NOMO-1 treated with DMSO at 0.1 percent for 48 hours (cell line): ENCODE results near the gene CNGA1.
"Not testable (repeated sequence)": the region's sequence is repeated elsewhere in the genome, so short reads cannot be mapped to it uniquely, and the experiment has no call there.

Source experiments
- DNase-seq: peaks from one replicate; lab custom pipeline; 2025; ENCODE audit not compliant: unreplicated experiment; lab: John Stamatoyannopoulos, UW

Gene CNGA1

GRCh38 chr4:48031802-48032525 is 15.5 kb upstream of the CNGA1 start:
- no peak for DNase-seq

GRCh38 chr4:48030470-48030869 is 14.0 kb upstream of the CNGA1 start:
- no peak for DNase-seq

- no peak for DNase-seq
These were observed 12.2 kb upstream of the CNGA1 start for GRCh38 chr4:48028696-48029095.

GRCh38 chr4:48027653-48028052 is 11.2 kb upstream of the CNGA1 start:
- no peak for DNase-seq

- no peak for DNase-seq
These were observed 8.5 kb upstream of the CNGA1 start for GRCh38 chr4:48025005-48025404.

GRCh38 chr4:48024522-48024921 is 8.0 kb upstream of the CNGA1 start:
- no peak for DNase-seq

- DNase-seq: no peak
These were observed 5.8 kb upstream of the CNGA1 start for GRCh38 chr4:48022192-48022799.

GRCh38 chr4:48021100-48021499 is 4.6 kb upstream of the CNGA1 start:
- no peak for DNase-seq

- no peak for DNase-seq
These were observed 1.6 kb upstream of the CNGA1 start for GRCh38 chr4:48018112-48018511.

- no peak for DNase-seq
These were observed 659 bp upstream of the CNGA1 start for GRCh38 chr4:48017108-48017571.

- no peak for DNase-seq
These were observed 803 bp downstream of the CNGA1 start for GRCh38 chr4:48015678-48016077.

GRCh38 chr4:48015216-48015615 is 1.3 kb downstream of the CNGA1 start:
- DNase-seq: no peak

- no peak for DNase-seq
These were observed 3.7 kb downstream of the CNGA1 start for GRCh38 chr4:48012824-48013223.

- no peak for DNase-seq
These were observed 4.8 kb downstream of the CNGA1 start for GRCh38 chr4:48011722-48012121.

GRCh38 chr4:48010906-48011305 is 5.6 kb downstream of the CNGA1 start:
- not testable (repeated sequence) for DNase-seq

- no peak for DNase-seq
These were observed 8.4 kb downstream of the CNGA1 start for GRCh38 chr4:48008021-48008596.

GRCh38 chr4:48005781-48006180 is 10.7 kb downstream of the CNGA1 start:
- no peak for DNase-seq

GRCh38 chr4:48003568-48003967 is 12.9 kb downstream of the CNGA1 start:
- not testable (repeated sequence) for DNase-seq

- DNase-seq: no peak
These were observed 14.2 kb downstream of the CNGA1 start for GRCh38 chr4:48002267-48002666.

- no peak for DNase-seq
These were observed 20.5 kb downstream of the CNGA1 start for GRCh38 chr4:47996021-47996420.

GRCh38 chr4:47992475-47992874 is 24.0 kb downstream of the CNGA1 start:
- not testable (repeated sequence) for DNase-seq

- no peak for DNase-seq
These were observed 26.3 kb downstream of the CNGA1 start for GRCh38 chr4:47990145-47990544.
